HEK293 (cell line): Measurements from ENCODE around the gene ZNF532.

Source experiments
- CTCF ChIP-seq: fragments of 450-650 bp; formaldehyde crosslinking; IDR thresholded peaks from 2 replicates; pipeline ENCODE4 v1.5.1; 2016; ENCODE audit warnings: missing biosample characterization, missing genetic modification characterization
- PATZ1 ChIP-seq: fragments of 450-650 bp; formaldehyde crosslinking; IDR thresholded peaks from 2 replicates; pipeline ENCODE4 v1.5.1; 2016; ENCODE audit warnings: missing biosample characterization, missing genetic modification characterization
- PRDM6 ChIP-seq: fragments of 450-650 bp; formaldehyde crosslinking; IDR thresholded peaks from 2 replicates; pipeline ENCODE4 v1.5.1; 2017; ENCODE audit warnings: missing biosample characterization, missing genetic modification characterization
- SP2 ChIP-seq: fragments of 450-650 bp; formaldehyde crosslinking; IDR thresholded peaks from 2 replicates; pipeline ENCODE4 v1.5.1; 2016; ENCODE audit warnings: missing biosample characterization, missing genetic modification characterization
- SP7 ChIP-seq: fragments of 450-650 bp; formaldehyde crosslinking; IDR thresholded peaks from 2 replicates; pipeline ENCODE4 v1.5.1; 2016; ENCODE audit warnings: missing biosample characterization, missing genetic modification characterization
- TCF7L2 ChIP-seq: IDR thresholded peaks from 2 replicates; pipeline ENCODE4 v1.6.1; 2011; ENCODE audit warnings: low read depth, mild to moderate bottlenecking, inconsistent platforms, low read length, moderate library complexity, borderline replicate concordance
- ZBTB48 ChIP-seq: fragments of 450-650 bp; formaldehyde crosslinking; IDR thresholded peaks from 2 replicates; pipeline ENCODE4 v1.5.1; 2016; ENCODE audit warnings: missing biosample characterization, missing genetic modification characterization
- ZEB2 ChIP-seq: fragments of 450-650 bp; formaldehyde crosslinking; IDR thresholded peaks from 2 replicates; pipeline ENCODE4 v1.5.1; 2016; ENCODE audit warnings: missing biosample characterization, missing genetic modification characterization
- ZNF292 ChIP-seq: fragments of 450-650 bp; formaldehyde crosslinking; IDR thresholded peaks from 2 replicates; pipeline ENCODE4 v1.5.1; 2016; ENCODE audit warnings: low read depth, missing biosample characterization, missing genetic modification characterization, borderline replicate concordance
- ZNF354C ChIP-seq: fragments of 450-650 bp; formaldehyde crosslinking; IDR thresholded peaks from 2 replicates; pipeline ENCODE4 v1.5.1; 2016; ENCODE audit warnings: missing biosample characterization, missing genetic modification characterization, low read depth, borderline replicate concordance
- ZNF639 ChIP-seq: fragments of 450-650 bp; formaldehyde crosslinking; IDR thresholded peaks from 2 replicates; pipeline ENCODE4 v1.5.1; 2016; ENCODE audit warnings: missing biosample characterization, missing genetic modification characterization
- ZNF776 ChIP-seq: fragments of 450-650 bp; formaldehyde crosslinking; IDR thresholded peaks from 2 replicates; pipeline ENCODE4 v1.5.0; 2017; ENCODE audit warnings: missing biosample characterization, missing genetic modification characterization, borderline replicate concordance
- ZSCAN16 ChIP-seq: fragments of 450-650 bp; formaldehyde crosslinking; IDR thresholded peaks from 2 replicates; pipeline ENCODE4 v1.5.1; 2016; ENCODE audit warnings: missing biosample characterization, missing genetic modification characterization
- ZSCAN30 ChIP-seq: fragments of 450-650 bp; IDR thresholded peaks from 2 replicates; pipeline ENCODE4 v1.5.1; 2018; ENCODE audit warnings: missing biosample characterization, mild to moderate bottlenecking, missing genetic modification characterization, moderate library complexity

- TF ChIP-seq TCF7L2 (no peak), CTCF (no peak), ZSCAN16 (no peak), SP7 (no peak), SP2 (tag by site-specific recombination) (no peak), ZNF639 (tag by site-specific recombination) (no peak), PRDM6 (no peak), ZBTB48 (tag by site-specific recombination) (no peak), ZNF776 (tag by site-specific recombination) (no peak), ZNF292 (tag by site-specific recombination) (no peak), ZNF354C (tag by site-specific recombination) (no peak), PATZ1 (tag by site-specific recombination) (no peak), ZSCAN30 (no peak), ZEB2 (tag by site-specific recombination) (no peak)
Observed at GRCh38 chr18:58844871-58845270, 19.8 kb upstream of the ZNF532 start.
